Endothelial cell of umbilical vein (primary cell): ENCODE measurements around the gene DIPK1A. TPM values are rescaled to one million over a fixed set of nuclear protein-coding genes. Genes with fewer than 3 reads are reported as not detected.

Source experiments
- BruUV-seq: library from RNA; stranded (reverse); fragments of 400-500 nt; replicated peaks from 2 replicates; lab custom pipeline; 2021; lab: Mats Ljungman, UMichigan
- CTCF ChIA-PET: fragments of 300-600, 350-600 bp; sonication (Branson Sonifier 250); formaldehyde crosslinking; loops from one replicate; lab custom pipeline; 2021; ENCODE audit warnings: antibody characterized with exemption, inconsistent platforms; lab: Charles Lee
- POLR2A ChIA-PET: fragments of 300-600, 350-600 bp; sonication (Branson Sonifier 250); formaldehyde crosslinking; loops from one replicate; lab custom pipeline; 2021; ENCODE audit warnings: antibody characterized with exemption, inconsistent platforms; lab: Charles Lee
- DNase-seq: peaks from one replicate; pipeline ENCODE4 v3.0.0-alpha.2; 2011; ENCODE audit warnings: low read depth, low spot score
- FAIRE-seq: peaks from 2 replicates; lab custom pipeline; 2011; peaks lifted over from hg19 to GRCh38; lab: Jason Lieb, UNC
- H2AFZ ChIP-seq: 2 replicates; pipeline ENCODE4 v1.6.0; 2012; ENCODE audit warnings: low read depth, low read length, control low read depth, inconsistent platforms
- H3K27ac ChIP-seq: 2 replicates; pipeline ENCODE4 v1.5.1; 2011; ENCODE audit warnings: low read depth, mild to moderate bottlenecking, control low read depth, low read length, moderate library complexity; ENCODE audit not compliant: insufficient read depth
- H3K27me3 ChIP-seq, 2 experiments: 2 replicates each; pipeline versions ENCODE4 v1.6.0 to v1.6.1; 2011; ENCODE audit warnings: low read length in 2 of 2, mixed read lengths in 1 of 2; ENCODE audit not compliant: control insufficient read depth in 2 of 2, insufficient read depth in 2 of 2
- H3K36me3 ChIP-seq, 2 experiments: 2 replicates in 1 of 2; 3 replicates in 1 of 2; pipeline ENCODE4 v1.5.1; 2011; ENCODE audit warnings: low read length in 2 of 2, mild to moderate bottlenecking in 1 of 2, moderate library complexity in 1 of 2; ENCODE audit not compliant: control insufficient read depth in 2 of 2, insufficient read depth in 2 of 2; ENCODE audit errors: extremely low read depth in 1 of 2
- H3K4me1 ChIP-seq: 3 replicates; pipeline ENCODE4 v1.5.1; 2011; ENCODE audit warnings: mild to moderate bottlenecking, low read length; ENCODE audit not compliant: control insufficient read depth, insufficient read depth; ENCODE audit errors: extremely low read depth
- H3K4me2 ChIP-seq: 2 replicates; pipeline ENCODE4 v1.6.1; 2011; ENCODE audit warnings: low read length, control low read depth, mixed read lengths; ENCODE audit not compliant: insufficient read depth
- H3K4me3 ChIP-seq, 3 experiments: fragments of 200-600 bp in 1 of 3; sonication (generic), shearing (Covaris generic) in 1 of 3; replicated peaks in 1 of 3; 2 replicates each; pipeline ENCODE4 v1.5.1; 2011 to 2016; ENCODE audit warnings: control low read depth in 3 of 3, low read length in 3 of 3, mild to moderate bottlenecking in 2 of 3, inconsistent platforms in 1 of 3, low read depth in 1 of 3, moderate library complexity in 1 of 3; ENCODE audit not compliant: insufficient read depth in 1 of 3
- H3K79me2 ChIP-seq: 2 replicates; pipeline ENCODE4 v1.6.0; 2012; ENCODE audit warnings: low read length, inconsistent platforms; ENCODE audit not compliant: control insufficient read depth, insufficient read depth
- H3K9ac ChIP-seq: replicated peaks from 2 replicates; pipeline ENCODE3; 2011; ENCODE audit warnings: low read length, control low read depth; ENCODE audit not compliant: insufficient read depth; ENCODE audit errors: extremely low read depth
- H3K9me1 ChIP-seq: replicated peaks from 3 replicates; pipeline ENCODE4 v1.6.0; 2011; ENCODE audit warnings: mild to moderate bottlenecking, low read length; ENCODE audit not compliant: control insufficient read depth, insufficient read depth; ENCODE audit errors: extremely low read depth
- H3K9me3 ChIP-seq: replicated peaks from 2 replicates; pipeline ENCODE4 v1.5.1; 2012; ENCODE audit warnings: low read length, inconsistent platforms; ENCODE audit not compliant: control insufficient read depth, insufficient read depth
- H4K20me1 ChIP-seq: replicated peaks from 2 replicates; pipeline ENCODE3; 2011; ENCODE audit warnings: mild to moderate bottlenecking, low read length; ENCODE audit not compliant: control insufficient read depth, insufficient read depth; ENCODE audit errors: extremely low read depth
- CTCF ChIP-seq, 2 donors: IDR thresholded peaks; 1 replicate in 1 of 2; 2 replicates in 1 of 2; pipeline ENCODE4 v1.5.1; 2011; ENCODE audit warnings: low read length in 2 of 2, mild to moderate bottlenecking in 2 of 2, moderate library complexity in 2 of 2, control low read depth in 1 of 2, inconsistent platforms in 1 of 2, low read depth in 1 of 2; ENCODE audit not compliant: insufficient read depth in 1 of 2; ENCODE audit errors: extremely low read depth in 1 of 2
- EZH2 ChIP-seq: IDR thresholded peaks from 2 replicates; pipeline ENCODE4 v1.6.1; 2012; ENCODE audit warnings: borderline replicate concordance, low read depth, mild to moderate bottlenecking, moderate library complexity, low read length, inconsistent platforms; ENCODE audit not compliant: severe bottlenecking
- FOS ChIP-seq: IDR thresholded peaks from 2 replicates; pipeline ENCODE4 v1.6.1; 2011; ENCODE audit warnings: mild to moderate bottlenecking, low read length, moderate library complexity, borderline replicate concordance; ENCODE audit not compliant: insufficient read depth
- GATA2 ChIP-seq: IDR thresholded peaks from 2 replicates; pipeline ENCODE4 v1.7.0; 2011; ENCODE audit warnings: low read depth, mild to moderate bottlenecking, moderate library complexity, mixed read lengths, low read length; ENCODE audit not compliant: insufficient read length, insufficient read depth
- JUN ChIP-seq: IDR thresholded peaks from 2 replicates; pipeline ENCODE4 v1.6.1; 2011; ENCODE audit warnings: borderline replicate concordance, low read depth; ENCODE audit not compliant: insufficient read length, insufficient read depth
- MAX ChIP-seq: IDR thresholded peaks from 2 replicates; pipeline ENCODE4 v1.6.1; 2011; ENCODE audit not compliant: insufficient read depth, insufficient read length
- MYC ChIP-seq: IDR thresholded peaks from one replicate; pipeline ENCODE4 v1.6.1; 2011; ENCODE audit warnings: mild to moderate bottlenecking, low read depth, low read length
- POLR2A ChIP-seq: IDR thresholded peaks from 2 replicates; pipeline ENCODE4 v1.6.1; 2012; ENCODE audit warnings: low read depth, mild to moderate bottlenecking, control low read depth, low read length
- POLR2AphosphoS5 ChIP-seq: IDR thresholded peaks from 2 replicates; pipeline ENCODE4 v1.6.1; 2012; ENCODE audit warnings: low read depth, mild to moderate bottlenecking, control low read depth, low read length, moderate library complexity; ENCODE audit not compliant: insufficient read depth
- dilution Hi-C: fragments of 300-500 bp; cut with MboI; formaldehyde crosslinking; loops from one replicate; pipeline ENCODE4 v1.15.0; 2019; ENCODE audit warnings: low sequenced_read_pairs; ENCODE audit not compliant: extremely low pct_ligation_motif_present
- intact Hi-C: fragments of 100-400 bp; cut with micrococcal nuclease; formaldehyde crosslinking; loops from one replicate; pipeline ENCODE4 v1.10.0; 2022
- polyA plus RNA-seq, 4 experiments: library from polyadenylated mRNA; depleted of rRNA in 3 of 4; stranded (reverse) in 3 of 4; unstranded in 1 of 4; fragments of >200 nt; gene quantifications; 2 replicates each; pipeline versions ENCODE4 v1.2.1 to v1.2.3, GENCODE V29; 2011 to 2012; ENCODE audit warnings: missing spikeins in 1 of 4
- total RNA-seq: library from RNA; stranded (reverse); gene quantifications from 2 replicates; pipeline ENCODE4 v1.2.3, GENCODE V29; 2021

Gene DIPK1A
- total and polyA plus RNA-seq, 2 donors (not counting 3 experiments of a cell fraction or from before 2014, with no cell fraction given), result 0.25 to 0.93 TPM

- H3K4me3 ChIP-seq, result no peak overlapping the region
- CTCF ChIA-PET, result interaction anchor here (1.4 to 1.8 kb wide), 3 partner anchors 12 to 81 kb away, joined by 3 to 6 read pairs (median 3); no protein-coding TSS in a partner anchor
- no peak overlapping the region for H3K27ac ChIP-seq
- FAIRE-seq (no peak), DNase-seq (no peak)
- intact Hi-C loops, result no loop called here
- no peaks in the 10 kb centered on the region for H3K36me3 ChIP-seq
- H3K4me1 ChIP-seq, result no peaks in the 10 kb centered on the region
- no peak overlapping the region for H3K4me2 ChIP-seq
- no peaks in the 10 kb centered on the region for H4K20me1 ChIP-seq
- POLR2A ChIA-PET, result no interaction called here
- H3K9ac ChIP-seq, result no peak overlapping the region
- no peaks in the 10 kb centered on the region for H3K79me2 ChIP-seq
- TF ChIP-seq EZH2 (no peak), GATA2 (no peak), JUN (no peak), MYC (no peak), MAX (no peak)
- H3K9me3 ChIP-seq, result no peaks in the 10 kb centered on the region
- peaks cover 3 to 4% of the 10 kb centered on the region in 2 experiments for H3K27me3 ChIP-seq
- no TSS peak for BruUV-seq
- dilution Hi-C loops, result no loop called here
- no peaks in the 10 kb centered on the region for H3K9me1 ChIP-seq
- H2AFZ ChIP-seq, result no peak overlapping the region
Observed at GRCh38 chr1:92913093-92913819, 48.0 kb downstream of the DIPK1A start.

GRCh38 chr1:92910081-92910480 is 51.2 kb downstream of the DIPK1A start:
- no peak overlapping the region for H2AFZ ChIP-seq
- FAIRE-seq, result no peak

More at GRCh38 chr1:92910081-92910480, 51.2 kb downstream of the DIPK1A start:
- Histone ChIP-seq H3K36me3 (no peaks in the 10 kb centered on the region), H3K9me3 (no peaks in the 10 kb centered on the region), H3K4me1 (no peaks in the 10 kb centered on the region), H4K20me1 (no peaks in the 10 kb centered on the region), H3K27me3 (peaks cover 3 to 6% of the 10 kb centered on the region in 2 experiments), H3K4me2 (no peak overlapping the region), H3K4me3 (no peak overlapping the region), H3K9me1 (no peaks in the 10 kb centered on the region), H3K27ac (no peak overlapping the region), H3K79me2 (no peaks in the 10 kb centered on the region), H3K9ac (no peak overlapping the region)
- intact Hi-C loops, result no loop called here
- TF ChIP-seq CTCF (IDR thresholded peaks at IDR 0.05; ENCODE audit: extremely low read depth in 1 of 2, insufficient read depth in 1 of 2, low read depth in 1 of 2, low read length in 2 of 2), result no peak
- no peak for TF ChIP-seq MAX
- no peak for TF ChIP-seq GATA2
- no peak for TF ChIP-seq EZH2
- TF ChIP-seq JUN, result no peak
- TF ChIP-seq FOS, result no peak
- TF ChIP-seq POLR2AphosphoS5, result no peak
- TF ChIP-seq POLR2A, result no peak
- TF ChIP-seq MYC, result no peak
- dilution Hi-C loops, result no loop called here
- POLR2A ChIA-PET, result no interaction called here
- CTCF ChIA-PET, result interaction anchor here (0.8 to 1.0 kb wide), 2 partner anchors 20 to 50 kb away, joined by 3 read pairs; no protein-coding TSS in a partner anchor
- DNase-seq, result no peak
- no TSS peak for BruUV-seq
